Muscle of leg (tissue), 11 donors: ENCODE data around the gene TSPAN9. TPM values are rescaled to one million over a fixed set of nuclear protein-coding genes. Genes with fewer than 3 reads are reported as not detected.
A peak's percentile ranks its signal among the peaks of the same experiment; 100 is the strongest.

ENCODE experiments used
- DNase-seq: peaks from one replicate; pipeline ENCODE4 v3.0.0; 2013
- H3K27ac ChIP-seq: one replicate; pipeline ENCODE4 v1.5.1; 2013; ENCODE audit warnings: mild to moderate bottlenecking, low read length, control low read depth
- H3K27me3 ChIP-seq: one replicate; pipeline ENCODE4 v1.6.1; 2013; ENCODE audit warnings: low read length; ENCODE audit not compliant: control insufficient read depth, insufficient read depth
- H3K36me3 ChIP-seq: one replicate; pipeline ENCODE4 v1.6.1; 2013; ENCODE audit warnings: low read length; ENCODE audit not compliant: control insufficient read depth, insufficient read depth
- H3K4me1 ChIP-seq: one replicate; pipeline ENCODE4 v1.6.1; 2013; ENCODE audit warnings: low read length; ENCODE audit not compliant: control insufficient read depth, insufficient read depth
- H3K4me3 ChIP-seq: one replicate; pipeline ENCODE4 v1.5.1; 2013; ENCODE audit warnings: low read length, control low read depth
- H3K9me3 ChIP-seq: replicated peaks from 2 replicates; pipeline ENCODE4 v1.6.1; 2013; ENCODE audit warnings: low read depth, low read length; ENCODE audit not compliant: control insufficient read depth
- WGBS: methylation state at CpG from one replicate; pipeline ENCODE4 v1.1.5; 2013; ENCODE audit warnings: missing lambda C conversion rate; ENCODE audit not compliant: insufficient coverage; 5-methylcytosine and 5-hydroxymethylcytosine counted together
- polyA plus RNA-seq, 8 donors: library from polyadenylated mRNA; unstranded; fragments of 120-200 nt; gene quantifications; one replicate each; pipeline versions ENCODE4 v1.2.1 to v1.2.3, GENCODE V29; 2013; ENCODE audit warnings: inconsistent platforms in 1 of 8, low replicate concordance in 1 of 8; ENCODE audit not compliant: insufficient read length in 8 of 8, insufficient read depth in 1 of 8
- total RNA-seq: library from RNA; stranded (reverse); fragments of 120-200 nt; gene quantifications from one replicate; pipeline ENCODE4 v1.2.4, GENCODE V29; 2013

TSPAN9 gene
- total and polyA plus RNA-seq, 9 donors: 56.6 to 142 (median 116) TPM

DNA sequence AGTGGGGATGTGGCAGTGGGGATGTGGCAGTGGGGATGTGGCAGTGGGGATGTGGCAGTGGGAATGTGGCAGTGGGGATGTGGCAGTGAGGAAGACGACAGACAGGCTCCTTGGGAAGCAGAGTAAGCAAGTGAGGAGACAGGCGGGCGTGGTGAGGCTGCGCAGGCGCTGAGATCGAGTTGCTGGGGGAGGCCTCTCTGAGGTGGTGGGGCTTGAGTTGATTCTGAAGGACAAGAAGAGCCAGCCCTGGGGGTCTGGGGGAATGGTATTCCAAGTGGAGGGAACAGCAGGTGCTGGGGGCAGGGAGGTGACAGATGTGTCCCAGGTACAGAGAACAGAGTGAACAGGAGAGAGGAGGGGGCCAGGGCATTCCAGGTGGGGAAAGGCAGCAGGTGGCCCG is 33.8 kb upstream of the TSPAN9 start:
- no peak for DNase-seq
- Histone ChIP-seq H3K4me3 (no peak overlapping the region), H3K9me3 (no peaks in the 10 kb centered on the region), H3K27ac (no peak overlapping the region), H3K27me3 (peaks cover 2% of the 10 kb centered on the region), H3K36me3 (peaks cover 28% of the 10 kb centered on the region), H3K4me1 (peaks cover 47% of the 10 kb centered on the region)
- 97% methylated on average over 7 of the region's 7 CpGs for WGBS

DNA sequence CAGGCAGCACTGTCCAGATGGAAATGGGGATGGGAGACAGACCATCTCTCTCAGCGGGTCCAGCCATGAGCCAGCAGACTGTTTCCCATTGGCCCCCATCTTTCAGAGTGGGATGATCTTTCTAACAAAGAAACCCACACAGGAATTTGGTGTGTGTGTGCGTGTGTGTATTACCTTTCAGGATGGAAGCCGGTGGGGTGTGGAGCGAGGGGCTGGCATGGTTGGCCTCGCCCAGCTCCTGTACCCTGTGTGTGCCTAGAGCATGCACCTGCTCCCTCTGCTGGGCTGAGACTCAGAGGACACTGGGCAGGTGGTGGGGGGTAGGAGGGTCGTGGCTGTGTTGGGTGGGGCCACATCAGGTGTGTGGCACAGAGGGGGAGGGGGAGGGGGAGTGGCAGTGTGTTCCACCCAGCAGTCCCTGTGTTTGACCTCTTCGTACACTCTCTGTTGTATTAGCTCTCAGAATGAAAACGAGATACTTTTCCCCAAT is 33.0 kb upstream of the TSPAN9 start:
- Histone ChIP-seq H3K9me3 (no peaks in the 10 kb centered on the region), H3K4me1 (peaks cover 55% of the 10 kb centered on the region), H3K36me3 (peaks cover 20% of the 10 kb centered on the region), H3K27ac (no peak overlapping the region), H3K27me3 (peaks cover 2% of the 10 kb centered on the region), H3K4me3 (no peak overlapping the region)
- WGBS: 100% methylated on average over 5 of the region's 8 CpGs
- no peak for DNase-seq

DNA sequence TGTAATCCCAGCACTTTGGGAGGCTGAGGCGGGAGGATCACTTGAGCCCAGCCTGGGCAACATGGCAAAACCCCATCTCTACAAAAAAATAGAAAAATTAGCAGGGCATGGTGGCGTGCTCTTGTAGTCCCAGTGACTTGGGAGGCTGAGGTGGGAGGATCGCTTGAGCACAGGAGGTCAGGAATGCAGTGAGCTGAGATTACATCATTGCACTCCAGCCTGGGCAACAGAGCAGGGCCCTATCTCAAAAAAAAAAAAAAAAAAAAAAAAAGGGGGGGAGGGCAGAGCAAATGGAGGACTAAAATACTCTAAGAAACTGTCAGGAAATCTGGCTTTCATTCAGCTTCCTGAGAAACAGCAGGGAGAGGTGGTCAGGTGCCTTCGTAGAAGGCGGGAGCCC is 31.7 kb upstream of the TSPAN9 start:
- no peak overlapping the region for H3K4me3 ChIP-seq
- 93% methylated on average over 3 of the region's 5 CpGs for WGBS
- peaks cover 66% of the 10 kb centered on the region for H3K4me1 ChIP-seq
- no peaks in the 10 kb centered on the region for H3K9me3 ChIP-seq
- DNase-seq: no peak
- peak overlapping the region; percentile 35 for H3K27ac ChIP-seq
- peaks cover 11% of the 10 kb centered on the region for H3K36me3 ChIP-seq
- H3K27me3 ChIP-seq: peaks cover 2% of the 10 kb centered on the region

DNA sequence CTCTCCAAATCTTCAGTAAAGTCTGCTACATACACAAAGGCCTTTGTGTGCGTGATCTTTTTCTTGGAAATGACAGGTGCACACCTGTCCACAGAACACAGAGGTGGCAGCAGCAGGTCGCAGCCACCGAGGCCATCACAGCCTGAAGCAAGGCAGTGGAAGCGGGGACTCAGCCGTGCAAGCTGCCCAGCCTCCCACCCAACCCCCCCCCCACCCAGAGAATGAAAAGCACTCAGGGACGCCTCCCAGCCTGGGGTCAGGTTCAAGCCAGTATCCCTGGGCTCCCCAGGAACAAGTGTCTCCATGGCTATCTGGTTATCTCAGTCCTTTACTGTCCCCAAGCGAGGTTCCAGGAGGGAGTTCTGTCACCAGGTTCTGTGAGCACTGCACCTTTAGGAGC is 31.2 kb upstream of the TSPAN9 start:
- peak overlapping the region; percentile 85 for H3K27ac ChIP-seq
- H3K4me1 ChIP-seq: peaks cover 66% of the 10 kb centered on the region
- peaks cover 6% of the 10 kb centered on the region for H3K36me3 ChIP-seq

DNA sequence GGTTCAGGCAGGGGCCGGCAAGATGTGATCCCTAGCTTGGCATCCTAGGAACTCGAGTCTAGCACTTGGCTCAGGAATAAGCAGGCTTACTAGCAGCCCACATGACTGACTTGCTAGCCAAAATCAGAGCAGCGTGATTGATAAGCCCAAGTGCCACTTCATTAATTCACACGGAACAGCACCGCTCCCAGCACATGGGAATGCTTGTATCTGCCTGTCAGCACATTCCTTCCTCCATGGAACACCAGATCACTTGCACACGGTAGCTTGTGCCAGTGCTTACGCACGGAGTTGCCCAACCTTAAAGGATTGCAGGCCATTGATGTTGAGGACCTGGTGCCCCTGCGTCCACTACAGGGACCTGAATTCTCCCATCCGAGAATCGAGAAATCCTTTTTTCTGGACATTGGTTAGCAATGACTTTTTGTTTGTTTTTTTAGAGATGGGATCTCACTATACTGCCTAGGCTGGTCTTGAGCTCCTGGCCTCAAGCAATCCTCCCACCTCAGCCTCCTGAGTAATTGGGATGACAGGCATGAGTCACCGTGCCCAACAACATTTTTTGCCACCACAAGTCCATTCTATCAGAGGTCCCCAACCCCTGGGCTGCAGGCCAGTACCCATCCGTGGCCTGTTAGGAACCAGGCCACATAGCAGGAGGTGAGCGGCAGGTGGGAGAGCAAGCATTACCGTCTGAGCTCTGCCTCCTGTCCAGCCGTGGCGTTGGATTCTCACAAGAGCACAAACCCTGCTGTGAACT is 30.6 kb upstream of the TSPAN9 start:
- Histone ChIP-seq H3K36me3 (peaks cover 3% of the 10 kb centered on the region), H3K4me3 (no peak overlapping the region), H3K9me3 (no peaks in the 10 kb centered on the region), H3K4me1 (peaks cover 66% of the 10 kb centered on the region), H3K27ac (peak overlapping the region; percentile 85), H3K27me3 (peaks cover 2% of the 10 kb centered on the region)
- DNase-seq: peak; percentile 73
- WGBS: 84% methylated on average over 14 of the region's 17 CpGs

More for the DNA sequence above, 31.2 kb upstream of the TSPAN9 start:
- H3K4me3 ChIP-seq: no peak overlapping the region
- WGBS: 85% methylated on average over 4 of the region's 7 CpGs
- H3K9me3 ChIP-seq: no peaks in the 10 kb centered on the region
- no peak for DNase-seq
- H3K27me3 ChIP-seq: peaks cover 2% of the 10 kb centered on the region

DNA sequence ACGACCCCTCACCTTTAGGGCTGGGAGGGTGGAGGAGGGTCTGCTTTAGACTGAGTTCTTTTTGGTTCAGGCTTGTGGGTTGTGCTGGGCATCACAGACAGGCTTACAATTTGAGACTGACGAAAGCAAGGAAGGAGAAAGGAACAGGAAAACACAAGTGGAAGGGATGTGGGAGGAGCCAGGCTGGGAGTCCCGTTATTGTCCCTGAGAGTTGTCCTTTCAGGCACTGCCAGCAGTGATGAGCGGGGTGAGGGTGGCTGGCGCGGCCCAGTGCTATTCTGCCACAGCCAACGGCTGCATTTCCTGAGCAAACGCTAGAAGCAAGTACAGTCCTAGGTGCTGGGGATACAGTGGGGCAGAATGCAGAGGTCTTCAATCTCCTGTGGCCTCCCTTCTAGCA is 29.2 kb upstream of the TSPAN9 start:
- H3K9me3 ChIP-seq: no peaks in the 10 kb centered on the region
- DNase-seq: no peak
- peaks cover 58% of the 10 kb centered on the region for H3K4me1 ChIP-seq
- 51% methylated on average over 7 of the region's 8 CpGs for WGBS
- H3K27me3 ChIP-seq: peaks cover 2% of the 10 kb centered on the region
- H3K36me3 ChIP-seq: peaks cover 3% of the 10 kb centered on the region
- H3K27ac ChIP-seq: no peak overlapping the region
- no peak overlapping the region for H3K4me3 ChIP-seq

DNA sequence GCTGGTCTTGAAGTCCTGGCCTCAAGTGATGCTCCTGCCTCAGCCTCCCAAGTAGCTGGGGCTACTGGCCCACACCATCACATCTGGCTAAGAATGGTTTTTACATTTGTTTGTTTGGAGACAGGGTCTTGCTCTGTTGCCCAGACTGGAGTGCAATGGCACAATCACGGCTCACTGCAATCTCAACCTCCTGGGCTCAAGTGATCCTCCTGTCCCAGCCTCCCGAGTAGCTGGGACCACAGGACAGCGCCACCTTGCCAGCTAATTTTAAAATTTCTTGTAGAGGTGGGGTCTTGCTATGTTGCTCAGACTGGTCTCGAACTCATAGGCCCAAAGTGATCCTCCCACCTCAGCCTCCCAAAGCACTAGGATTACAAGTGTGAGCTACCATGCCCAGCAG is 28.6 kb upstream of the TSPAN9 start:
- H3K27me3 ChIP-seq: peaks cover 2% of the 10 kb centered on the region
- DNase-seq: no peak
- H3K4me3 ChIP-seq: no peak overlapping the region
- H3K9me3 ChIP-seq: no peaks in the 10 kb centered on the region
- peaks cover 3% of the 10 kb centered on the region for H3K36me3 ChIP-seq
- H3K4me1 ChIP-seq: peaks cover 58% of the 10 kb centered on the region
- WGBS: no CpG with 5 or more reads among the region's 4 CpGs
- peak overlapping the region; percentile 13 for H3K27ac ChIP-seq

DNA sequence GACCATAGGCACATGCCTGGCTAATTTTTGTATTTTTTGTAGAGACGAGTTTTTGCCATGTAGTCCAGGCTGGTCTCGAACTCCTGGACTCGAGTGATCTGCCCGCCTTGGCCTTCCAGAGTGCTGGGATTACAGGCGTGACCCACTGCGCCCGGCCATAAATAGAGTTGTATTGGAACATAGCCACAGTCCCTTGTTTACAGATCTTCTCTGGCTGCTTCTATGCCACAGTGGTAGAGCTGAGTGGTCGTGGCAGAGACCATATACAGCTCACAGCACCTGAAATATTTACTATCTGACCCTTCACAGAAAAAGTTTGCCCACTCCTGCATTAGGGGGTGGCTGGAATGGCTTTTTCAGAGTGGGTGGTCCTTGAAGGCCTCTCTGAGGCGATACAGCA is 28.0 kb upstream of the TSPAN9 start:
- Histone ChIP-seq H3K9me3 (no peaks in the 10 kb centered on the region), H3K4me3 (no peak overlapping the region), H3K36me3 (no peaks in the 10 kb centered on the region), H3K27ac (peak overlapping the region; percentile 59), H3K4me1 (peaks cover 53% of the 10 kb centered on the region), H3K27me3 (peaks cover 2% of the 10 kb centered on the region)
- 81% methylated on average over 8 of the region's 9 CpGs for WGBS
- DNase-seq: no peak

DNA sequence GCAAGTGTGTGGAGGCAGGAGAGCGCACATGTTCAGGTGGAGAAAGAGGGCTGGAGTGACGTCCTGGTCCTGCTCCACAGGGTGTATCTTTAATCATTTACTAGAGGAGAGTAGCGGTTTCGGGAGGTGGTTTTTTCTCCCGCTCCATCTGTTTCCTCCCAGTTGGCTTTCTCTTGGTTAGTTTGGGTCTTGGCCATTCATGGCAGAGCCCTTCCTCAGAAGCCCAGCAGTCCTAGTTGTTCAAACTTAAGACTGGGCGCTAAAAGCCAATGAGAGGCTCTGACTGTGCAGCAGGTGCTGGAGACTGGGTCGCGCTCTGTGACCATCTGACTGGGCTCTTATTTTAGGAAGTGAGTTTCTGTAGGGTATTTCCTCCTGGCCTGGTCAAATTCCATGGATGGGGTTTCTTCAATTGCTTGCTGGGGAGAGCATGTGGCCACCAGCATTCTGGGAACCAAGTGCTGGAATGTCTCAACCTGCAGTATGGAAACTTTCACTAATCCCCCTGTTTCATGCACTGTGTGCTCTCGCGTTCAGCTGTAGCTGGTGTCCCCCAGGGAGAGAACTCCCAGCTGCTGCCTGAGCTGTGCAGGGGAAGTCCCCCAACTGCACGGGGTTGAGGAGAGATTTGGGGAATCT is 27.4 kb upstream of the TSPAN9 start:
- Histone ChIP-seq H3K4me3 (no peak overlapping the region), H3K9me3 (no peaks in the 10 kb centered on the region), H3K27ac (peak overlapping the region; percentile 59), H3K27me3 (peaks cover 2% of the 10 kb centered on the region), H3K36me3 (peaks cover 2% of the 10 kb centered on the region), H3K4me1 (peaks cover 54% of the 10 kb centered on the region)
- 53% methylated on average over 8 of the region's 11 CpGs for WGBS
- DNase-seq: peak; percentile 64

DNA sequence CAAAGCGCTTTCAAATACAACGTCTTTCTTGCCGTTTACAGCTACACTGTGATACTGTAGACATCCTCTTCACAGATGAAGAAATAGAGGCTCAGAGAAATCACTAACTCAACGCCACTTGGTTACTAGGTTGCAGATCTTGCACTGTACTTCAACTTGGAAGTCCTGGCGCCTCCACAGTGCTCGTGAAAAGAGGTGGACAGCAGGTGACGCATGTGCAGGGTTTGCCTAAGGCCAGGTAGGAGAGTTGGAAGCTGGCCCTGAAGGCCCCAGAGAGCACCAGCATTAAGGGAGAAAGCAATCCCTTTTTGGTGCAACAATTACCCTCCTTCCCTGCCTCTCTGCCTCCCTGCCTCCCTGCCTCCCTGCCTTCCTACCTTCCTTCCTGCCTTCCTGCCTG is 22.8 kb upstream of the TSPAN9 start:
- WGBS: 83% methylated on average over 6 of the region's 7 CpGs
- H3K4me3 ChIP-seq: no peak overlapping the region

More for the DNA sequence above, 22.8 kb upstream of the TSPAN9 start:
- Histone ChIP-seq H3K27me3 (no peaks in the 10 kb centered on the region), H3K27ac (no peak overlapping the region), H3K36me3 (peaks cover 2% of the 10 kb centered on the region), H3K9me3 (no peaks in the 10 kb centered on the region), H3K4me1 (peaks cover 24% of the 10 kb centered on the region)
- DNase-seq: no peak
